Daoy (cell line): ENCODE results near the gene WDR35. TPM values are rescaled to one million over a fixed set of nuclear protein-coding genes. Genes with fewer than 3 reads are reported as not detected.
A peak's percentile ranks its signal among the peaks of the same experiment; 100 is the strongest.

Experiments used
- DNase-seq: peaks from one replicate; pipeline ENCODE4 v3.0.0-alpha.2; 2015; ENCODE audit warnings: low read depth
- total RNA-seq: library from RNA; depleted of rRNA; stranded (reverse); fragments of >200 nt; shearing (Covaris generic); gene quantifications from 2 replicates; pipeline ENCODE4 v1.2.3, GENCODE V29; 2014; rRNA removed

Gene WDR35
- total RNA-seq, result 15.6 and 17.8 TPM in 2 replicates

DNA sequence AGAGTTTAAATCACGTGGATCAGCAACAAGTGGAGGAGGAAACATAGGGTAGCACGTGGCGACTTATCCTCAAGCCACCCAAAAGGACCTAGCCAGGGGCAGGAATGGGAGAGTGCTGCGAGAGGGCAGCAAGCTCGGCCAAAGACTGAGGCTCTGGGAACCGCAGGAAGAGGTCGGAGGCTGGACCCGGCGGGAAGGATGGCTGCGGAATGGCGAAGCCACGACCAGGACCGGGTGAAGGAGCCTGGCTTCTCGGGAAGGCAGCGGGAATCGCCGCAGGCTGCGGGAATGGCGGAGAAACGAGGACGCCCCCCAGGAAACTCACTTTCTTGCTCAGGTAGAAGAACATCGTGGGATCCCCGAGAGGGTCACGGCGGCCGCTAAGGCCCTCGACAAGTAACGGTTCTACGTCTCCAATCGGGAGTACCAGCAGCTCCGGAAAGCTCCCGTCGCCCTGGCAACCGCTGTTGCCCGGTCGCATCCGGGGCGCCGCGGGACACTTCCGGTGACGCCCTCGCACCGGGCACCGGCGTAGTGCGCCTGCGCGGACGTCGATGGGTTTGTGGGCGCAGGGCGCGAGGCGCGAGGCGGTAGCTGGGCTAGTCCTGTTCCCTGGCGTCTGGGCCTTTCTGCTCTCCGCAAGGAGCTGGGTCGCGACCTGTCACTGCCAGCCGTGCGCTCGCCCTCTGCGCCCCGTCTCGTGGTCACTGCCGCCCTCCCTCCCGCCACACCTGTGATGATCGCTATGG lies at the start of gene WDR35:
TSS of gene WDR35 (minus strand) at position 439 of the 749 bp plus-strand sequence. CDS start at position 349, 90 bp downstream.
- peak; percentile 96 for DNase-seq

DNA sequence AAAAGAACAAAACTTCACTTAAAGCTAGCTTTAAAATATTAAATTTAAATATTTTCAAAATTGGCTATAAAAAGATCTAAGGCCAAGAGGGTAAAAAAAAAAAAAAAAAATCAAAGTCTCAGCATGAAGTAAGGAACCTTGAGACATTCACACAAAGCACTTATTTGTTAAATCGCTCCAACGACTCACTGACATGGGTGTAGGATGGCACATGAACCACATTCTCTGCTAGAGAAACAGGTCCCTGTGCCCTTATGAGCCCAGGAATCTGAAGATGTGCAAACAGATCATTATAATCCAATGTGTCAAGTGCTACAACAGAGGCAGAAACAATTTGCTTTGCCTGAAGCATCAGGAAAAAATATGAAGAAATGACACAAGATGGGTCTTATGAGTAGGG lies 47.8 kb upstream of the WDR35 start:
- DNase-seq, result no peak

DNA sequence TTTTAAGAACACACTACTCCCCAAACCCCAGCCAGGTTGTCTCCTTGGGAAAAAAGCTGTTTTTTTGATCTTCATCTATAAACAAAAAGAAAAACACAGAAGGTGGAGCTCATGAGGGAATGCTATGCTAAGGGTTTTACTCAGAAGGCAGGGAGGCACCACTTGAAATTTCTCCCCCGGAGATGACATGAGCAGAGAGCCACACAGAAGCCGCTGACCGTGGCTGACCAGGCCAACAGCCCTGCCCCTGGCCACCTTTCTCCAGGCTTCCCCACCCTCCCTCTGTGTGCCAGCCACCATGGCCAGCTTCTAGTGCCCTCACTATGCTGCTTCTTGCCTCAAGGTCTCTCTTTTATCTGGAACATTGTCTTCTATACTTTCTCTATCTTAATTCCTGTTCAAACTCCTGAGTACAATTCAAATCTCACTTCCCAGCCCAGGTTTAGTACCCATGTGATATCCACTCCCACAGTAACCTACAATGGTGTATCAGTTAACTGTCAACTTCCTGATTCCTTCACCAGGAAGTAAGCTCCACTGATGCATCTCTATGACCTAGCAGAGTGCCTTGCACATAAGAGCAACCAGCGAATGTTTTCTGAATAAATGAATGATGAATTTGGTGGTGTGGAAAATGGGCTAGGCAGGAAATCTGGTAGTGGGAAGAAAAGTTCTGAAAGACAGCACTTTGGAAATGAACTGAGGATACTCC lies 46.2 kb upstream of the WDR35 start:
- DNase-seq, result no peak

DNA sequence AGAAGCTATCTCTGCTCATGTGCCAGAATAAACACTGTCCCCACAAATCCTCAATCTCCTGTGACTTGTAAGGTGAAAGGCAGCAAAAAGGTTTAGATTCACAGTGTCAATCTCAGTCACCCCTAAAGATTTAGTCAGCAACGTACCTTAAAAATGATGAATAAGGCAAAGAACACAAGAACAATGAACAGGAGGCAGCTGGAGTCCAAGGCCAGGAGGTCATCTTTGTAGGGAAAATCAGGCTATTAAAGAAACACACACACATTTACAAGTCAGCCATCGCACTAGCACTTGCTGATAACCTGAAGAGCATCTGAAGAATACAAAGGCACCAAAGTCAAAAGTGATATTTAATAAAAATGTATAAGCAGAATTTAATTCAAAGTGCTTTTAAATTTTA lies 44.9 kb upstream of the WDR35 start:
- no peak for DNase-seq

DNA sequence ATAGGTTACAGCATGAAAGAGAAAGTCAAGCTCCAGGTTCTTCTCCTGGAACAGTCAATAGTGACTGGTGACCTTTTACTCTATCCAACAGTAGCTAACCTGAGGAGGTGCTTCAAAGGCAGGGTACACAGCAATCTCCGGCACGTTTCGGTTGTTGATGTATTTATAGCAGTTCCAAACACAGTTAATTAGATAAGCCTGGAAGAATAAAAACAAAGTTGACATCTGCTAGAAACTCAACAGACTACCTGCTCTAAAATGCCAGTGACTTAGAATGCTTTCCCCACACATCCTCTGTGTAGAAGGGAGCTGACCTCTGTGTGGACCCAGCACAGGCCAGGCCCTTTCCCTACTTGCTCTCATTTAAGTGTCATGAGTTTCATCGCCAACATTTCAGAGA lies 44.3 kb upstream of the WDR35 start:
- DNase-seq, result no peak

DNA sequence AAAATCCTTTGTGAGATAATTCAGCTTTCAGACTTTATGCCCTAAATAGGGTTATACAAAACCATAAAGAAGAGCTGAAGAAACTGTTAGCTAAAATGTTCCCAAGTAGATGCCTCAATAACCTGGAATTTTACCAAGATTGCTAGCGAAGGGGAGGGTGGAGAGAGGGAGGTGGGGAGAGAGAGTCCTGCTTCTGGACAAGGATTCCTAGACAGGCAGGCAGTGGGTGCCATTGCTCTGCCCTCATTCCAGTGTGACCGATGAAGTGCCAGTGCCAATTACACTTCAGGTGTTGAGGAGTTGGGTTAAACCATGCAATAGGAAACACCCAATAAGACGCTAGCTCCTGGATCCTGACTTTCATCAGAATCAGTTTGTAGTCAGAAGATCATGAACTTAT lies 43.4 kb upstream of the WDR35 start:
- no peak for DNase-seq

DNA sequence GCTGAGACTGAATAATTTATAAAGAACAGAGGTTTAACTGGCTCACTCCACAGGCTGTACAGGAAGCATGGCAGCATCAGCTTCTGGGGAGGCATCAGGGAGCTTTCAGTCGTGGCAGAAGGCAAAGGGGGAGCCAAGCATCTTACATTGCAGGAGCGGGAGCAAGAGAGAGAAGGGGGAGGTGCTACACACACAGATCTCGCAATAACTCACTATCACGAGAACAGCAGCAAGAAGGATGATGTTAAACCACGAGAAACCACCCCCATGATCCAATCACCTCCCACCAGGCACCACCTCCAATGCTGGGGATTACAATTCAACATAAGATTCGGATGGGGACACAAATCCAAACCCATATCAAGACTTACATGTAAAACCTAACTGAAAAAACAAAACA lies 40.3 kb upstream of the WDR35 start:
- no peak for DNase-seq

DNA sequence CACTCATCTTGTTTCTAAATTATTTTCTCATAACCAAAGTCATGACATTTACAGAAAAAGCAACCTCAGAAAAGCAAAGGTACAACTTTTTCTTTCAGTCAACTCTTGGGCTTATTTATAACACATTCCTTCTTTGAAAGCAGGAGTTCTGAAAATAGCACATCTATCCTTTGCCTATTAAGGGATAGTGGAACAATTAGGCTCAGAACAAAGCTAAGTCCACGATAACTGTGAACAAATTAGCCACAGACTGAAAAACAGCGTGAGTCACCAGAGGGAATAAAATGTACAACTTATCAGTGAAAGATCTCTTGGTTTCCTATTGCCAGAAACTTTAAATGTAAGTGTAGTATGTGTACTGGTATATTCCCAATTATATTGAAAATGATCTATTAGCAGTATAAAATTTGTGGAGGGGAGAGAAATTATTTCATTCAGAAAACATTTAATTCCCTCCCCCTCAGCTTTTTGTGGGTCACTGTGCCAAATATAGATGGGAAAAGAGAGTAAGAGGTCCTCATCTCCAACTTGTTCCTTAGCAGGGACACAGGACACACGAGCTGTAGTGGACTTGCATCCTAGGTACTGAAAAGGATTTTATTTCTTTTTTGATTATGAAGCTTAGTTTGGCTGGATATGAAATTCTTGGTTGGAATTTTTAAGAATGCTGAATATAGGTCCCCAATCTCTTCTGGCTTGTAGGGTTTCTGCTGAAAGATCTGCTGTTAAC lies 38.0 kb upstream of the WDR35 start:
- DNase-seq, result no peak

DNA sequence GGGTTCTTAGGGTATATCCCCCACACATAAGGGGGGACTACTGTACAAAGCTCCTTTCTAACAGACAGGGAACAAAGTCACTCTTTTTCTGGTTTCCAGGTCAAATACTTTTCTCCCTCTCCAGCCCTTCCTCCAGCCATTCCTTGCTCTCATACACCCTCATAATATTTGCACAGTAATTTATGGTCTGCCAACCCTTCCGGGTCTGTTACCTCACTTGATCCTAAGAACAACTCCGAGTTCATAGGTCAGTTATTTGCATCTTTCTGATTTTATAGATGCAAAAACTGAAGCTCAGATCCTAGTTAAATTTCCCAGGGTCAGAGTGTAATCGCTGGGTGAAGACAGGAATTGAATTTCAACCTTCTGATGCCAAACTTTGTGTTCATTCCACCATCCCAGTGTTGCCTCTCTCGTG lies 37.4 kb upstream of the WDR35 start:
- DNase-seq, result no peak

DNA sequence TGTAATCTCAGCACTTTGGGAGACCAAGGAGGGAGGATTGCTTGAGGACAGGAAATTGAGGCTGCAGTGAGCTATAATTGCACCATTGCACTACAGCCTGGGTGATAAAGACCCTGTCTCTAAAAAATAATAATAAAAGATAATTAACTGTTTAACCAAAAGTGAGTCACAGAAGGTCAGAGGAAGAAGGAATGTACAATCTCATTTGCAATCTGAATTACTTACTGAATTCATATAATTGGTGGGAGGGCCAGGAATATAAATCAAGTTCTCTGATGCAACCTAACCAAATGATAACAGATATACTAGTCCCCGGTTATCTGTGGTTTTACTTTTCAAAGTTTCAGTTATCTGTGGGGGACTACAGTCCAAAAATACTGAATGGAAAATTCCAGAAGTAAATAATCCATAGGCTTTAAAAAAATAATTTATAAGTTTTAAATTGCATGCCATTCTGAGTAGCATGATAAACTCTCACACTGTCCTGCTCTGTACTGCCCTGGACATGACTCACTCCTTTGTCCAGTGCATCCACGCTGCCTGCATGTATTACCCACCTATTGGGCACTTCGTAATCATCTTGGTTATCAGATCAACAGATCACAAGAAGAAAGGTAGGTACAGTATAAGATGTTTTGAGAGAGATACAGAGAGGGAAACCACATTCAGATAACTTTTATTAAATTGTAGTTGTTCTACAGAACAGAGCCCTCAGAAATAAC lies 35.3 kb upstream of the WDR35 start:
- no peak for DNase-seq

DNA sequence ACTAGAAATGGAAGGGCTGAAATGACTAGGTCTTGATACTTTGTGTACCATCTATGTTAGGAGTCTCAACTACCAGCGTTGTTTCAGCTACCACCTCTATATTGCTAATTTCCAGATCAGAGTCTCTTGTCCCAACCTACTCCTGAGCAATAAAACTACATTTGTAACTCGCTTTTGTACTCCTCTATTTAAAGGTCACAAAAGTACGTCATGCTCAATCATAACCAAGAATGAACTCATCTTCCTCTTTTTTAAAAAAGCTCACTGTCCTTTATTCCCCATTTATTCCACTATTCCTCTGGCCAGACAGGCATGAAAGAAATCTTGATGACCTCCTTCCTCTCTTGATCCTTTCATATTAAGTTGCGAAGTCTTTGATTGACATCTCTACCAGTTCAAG lies 33.8 kb upstream of the WDR35 start:
- no peak for DNase-seq

DNA sequence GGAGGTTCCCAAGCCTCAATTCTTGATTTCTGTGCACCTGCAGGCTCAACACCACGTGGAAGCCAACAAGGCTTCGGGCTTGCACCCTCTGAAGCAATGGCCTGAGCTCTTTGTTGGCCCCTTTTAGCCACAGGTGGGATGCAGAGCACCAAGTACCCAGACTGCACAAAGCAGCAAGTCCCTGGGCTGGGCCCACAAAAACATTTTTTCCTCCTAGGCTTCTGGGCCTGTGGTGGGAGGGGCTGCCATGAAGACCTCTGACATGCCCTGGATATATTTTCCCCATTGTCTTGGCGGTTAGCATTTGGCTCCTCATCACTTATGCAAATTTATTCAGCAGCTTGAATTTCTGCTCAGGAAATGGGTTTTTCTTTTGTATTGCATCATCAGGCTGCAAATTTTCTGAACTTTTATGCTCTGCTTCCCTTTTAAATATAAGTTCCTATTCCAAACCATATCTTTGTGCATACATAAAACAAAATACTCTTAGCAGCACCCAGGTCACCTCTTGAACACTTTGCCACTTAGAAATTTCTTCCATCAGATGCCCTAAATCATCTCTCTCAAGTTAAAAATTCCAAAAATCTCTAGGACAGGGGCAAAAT lies 31.6 kb upstream of the WDR35 start:
- no peak for DNase-seq

DNA sequence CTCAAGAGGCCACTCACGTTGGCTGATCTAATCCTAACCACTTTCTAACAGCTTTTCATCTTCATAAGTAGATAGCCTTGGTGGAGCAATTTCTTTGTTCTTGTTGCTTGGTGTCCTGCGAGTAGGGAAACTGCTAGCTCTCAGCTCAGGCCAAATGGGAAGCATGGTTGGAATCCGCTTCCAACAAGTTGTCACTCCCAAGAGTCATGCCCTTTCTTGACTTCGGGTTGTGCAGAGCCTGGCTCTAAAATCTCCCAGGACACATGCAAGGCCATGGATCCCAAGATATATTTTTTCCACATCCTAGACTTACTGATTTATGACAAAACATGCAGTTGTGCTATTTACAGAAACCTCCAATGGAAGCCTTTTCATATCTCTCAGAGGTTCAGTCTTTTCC lies 29.8 kb upstream of the WDR35 start:
- no peak for DNase-seq

DNA sequence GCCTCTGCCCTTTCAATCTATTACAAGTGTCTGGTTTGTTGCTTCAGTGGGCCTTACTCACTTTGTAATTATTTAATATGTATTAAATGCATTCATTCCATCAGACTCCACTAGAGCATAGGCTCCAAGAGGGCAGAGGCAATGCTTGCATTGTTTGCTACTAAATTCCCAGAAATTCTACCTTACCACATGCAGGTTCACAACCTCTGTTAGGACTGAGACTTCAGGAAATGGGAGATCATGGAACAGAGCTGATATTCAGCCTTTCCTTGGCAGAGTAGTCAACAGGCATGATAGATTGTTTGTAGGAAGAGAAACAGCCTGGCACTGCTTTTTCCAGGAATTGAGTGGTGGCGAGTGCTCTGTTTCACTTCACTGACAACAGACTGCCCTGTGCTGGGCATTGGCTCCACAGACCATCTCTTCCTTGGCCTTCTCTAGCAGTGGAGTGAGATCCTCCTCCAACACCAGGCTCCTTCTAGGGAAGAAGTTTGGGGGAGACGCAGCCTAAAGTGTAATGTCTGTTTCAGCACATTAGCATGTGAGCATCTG lies 28.8 kb upstream of the WDR35 start:
- no peak for DNase-seq

DNA sequence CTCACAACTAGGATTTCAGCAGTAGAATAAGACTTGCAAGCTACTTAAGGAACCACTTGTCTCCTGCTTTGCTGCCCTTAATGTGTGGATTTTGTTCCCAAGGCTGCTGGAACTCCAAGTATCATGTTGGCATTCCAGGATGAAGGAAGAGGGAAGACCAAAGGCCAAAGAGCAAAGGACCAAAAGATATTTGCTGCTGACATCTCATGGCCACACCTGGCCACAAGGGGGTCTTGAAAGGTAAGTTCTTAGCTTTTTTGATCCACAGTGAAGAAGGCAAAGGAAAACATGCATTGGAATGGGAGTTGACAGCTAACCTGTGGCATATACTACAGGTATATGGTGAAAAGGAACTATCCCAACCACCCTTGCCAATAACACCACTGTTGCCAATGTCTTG lies 26.4 kb upstream of the WDR35 start:
- DNase-seq, result no peak

DNA sequence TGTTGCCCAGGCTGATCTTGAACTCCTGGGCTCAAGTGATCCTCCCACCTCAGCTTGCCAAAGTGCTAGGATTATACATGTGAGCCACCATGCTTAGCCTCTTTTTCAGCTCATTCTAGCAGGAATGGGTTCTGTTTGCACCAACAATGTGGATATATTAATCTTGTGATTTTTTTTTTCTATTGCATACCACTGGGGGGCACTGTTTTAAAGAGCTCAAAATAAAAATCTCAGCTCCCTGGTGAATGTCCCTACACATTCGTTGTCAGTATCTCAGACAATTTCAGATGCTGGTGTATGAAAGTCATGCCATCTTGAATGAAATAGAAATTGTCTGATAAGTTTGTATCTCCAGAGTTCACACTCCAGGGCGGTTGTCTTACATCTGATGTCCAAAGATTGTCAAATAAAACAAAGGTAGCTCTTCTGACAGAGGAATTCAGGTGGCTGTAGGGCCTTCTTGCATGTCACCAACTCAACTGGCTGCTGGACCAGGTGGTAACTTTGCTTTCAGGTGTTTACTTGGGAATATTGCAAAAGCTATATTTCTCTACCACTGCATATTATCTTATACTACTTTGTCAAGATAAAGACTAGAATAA lies 25.7 kb upstream of the WDR35 start:
- DNase-seq, result peak; percentile 21

DNA sequence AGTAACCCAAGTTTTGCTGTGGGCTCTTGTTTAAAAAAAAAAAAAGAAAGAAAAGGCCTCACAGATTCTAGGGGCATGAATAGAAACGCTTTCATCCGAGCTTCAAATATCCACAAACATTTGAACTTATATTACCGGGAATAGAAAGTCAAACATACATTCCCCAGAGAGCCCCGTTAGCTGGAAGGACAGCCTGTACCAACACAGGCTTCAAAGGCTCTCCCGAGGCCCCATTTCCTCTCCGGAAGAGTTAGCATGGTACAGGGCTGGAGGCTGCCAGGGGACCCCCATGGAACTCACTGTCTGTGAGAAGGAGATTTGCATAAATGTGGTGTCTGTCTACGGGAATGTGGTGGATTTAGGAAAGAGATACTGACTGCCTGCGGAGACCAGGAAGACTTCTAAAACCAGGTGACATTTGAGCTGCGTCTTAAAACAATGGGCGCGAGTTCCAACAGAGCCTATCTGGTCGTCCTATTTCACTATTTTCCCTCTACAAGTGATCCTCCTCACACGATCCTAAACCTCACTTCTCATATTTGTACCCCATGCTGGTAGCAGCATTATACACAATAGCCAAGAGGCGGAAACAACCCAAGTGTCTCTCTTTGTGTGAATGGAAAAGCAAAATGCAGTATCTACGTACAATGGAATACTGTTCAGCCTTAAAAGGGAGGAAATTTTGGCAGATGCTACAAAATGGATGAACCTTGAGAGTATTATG lies 23.4 kb upstream of the WDR35 start:
- DNase-seq, result no peak

DNA sequence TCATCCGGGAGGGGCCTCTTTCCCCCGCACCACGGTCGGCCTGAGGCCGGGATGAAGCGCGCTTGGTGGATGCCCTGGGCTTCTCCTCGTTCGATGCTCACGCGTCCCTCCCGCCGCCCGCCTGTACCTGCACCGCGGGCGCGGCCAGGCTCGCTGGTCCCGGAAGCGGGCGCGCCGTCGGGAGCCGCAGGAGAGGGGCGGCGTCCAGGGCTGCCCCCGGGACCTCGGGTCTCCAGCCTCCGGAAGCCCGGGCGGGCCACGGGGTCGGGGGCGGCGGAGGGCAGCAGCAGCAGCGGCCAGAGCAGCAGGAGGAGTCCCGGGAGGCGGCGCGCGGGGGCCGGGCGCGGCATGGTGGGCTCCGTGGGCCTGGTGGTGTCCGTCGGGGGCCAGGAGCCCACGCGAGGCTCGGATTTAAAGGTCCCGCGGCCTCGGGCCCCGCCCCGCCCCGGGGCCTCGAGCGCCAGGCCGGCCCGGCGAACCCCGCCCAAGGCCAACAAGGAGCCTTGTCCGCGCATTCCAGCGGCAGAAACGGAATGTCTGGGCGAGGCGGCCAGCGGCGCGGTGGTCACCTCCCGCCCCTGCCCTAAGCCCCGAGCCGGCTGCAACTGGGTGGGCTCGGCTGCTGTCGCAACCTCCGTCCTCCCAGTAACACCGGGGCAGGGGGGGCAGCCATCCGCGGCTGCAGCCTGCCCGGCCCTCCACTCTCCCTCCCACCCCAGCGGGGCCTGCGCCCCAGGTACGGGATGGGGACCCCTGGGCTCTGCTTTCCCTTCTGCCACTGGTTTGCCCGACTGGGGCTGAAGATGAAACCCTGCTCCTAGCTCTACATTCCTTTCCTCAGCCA lies 22.6 kb upstream of the WDR35 start, which contains the start of gene MATN3:
TSS of gene MATN3 (minus strand) at position 387 of the 844 bp plus-strand sequence. CDS start at position 350, 37 bp downstream.
- peak; percentile 46 for DNase-seq

DNA sequence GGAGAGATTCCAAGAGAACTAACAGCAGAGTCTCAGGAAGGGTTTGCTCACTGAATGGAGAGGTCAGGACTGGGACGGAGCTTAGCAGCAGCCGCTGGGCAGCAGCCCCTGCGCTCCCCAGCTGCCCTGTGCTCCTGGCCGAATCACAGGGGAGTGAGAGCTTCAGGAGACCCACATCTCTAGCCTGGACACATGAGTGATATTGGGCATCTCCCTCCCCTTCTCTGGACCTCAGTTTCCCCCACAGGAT lies 22.1 kb upstream of the WDR35 start:
- DNase-seq, result no peak
